Measurements from ENCODE around the gene SNX14.
A peak's percentile ranks its signal among the peaks of the same experiment; 100 is the strongest.

SNX14 gene

DNA sequence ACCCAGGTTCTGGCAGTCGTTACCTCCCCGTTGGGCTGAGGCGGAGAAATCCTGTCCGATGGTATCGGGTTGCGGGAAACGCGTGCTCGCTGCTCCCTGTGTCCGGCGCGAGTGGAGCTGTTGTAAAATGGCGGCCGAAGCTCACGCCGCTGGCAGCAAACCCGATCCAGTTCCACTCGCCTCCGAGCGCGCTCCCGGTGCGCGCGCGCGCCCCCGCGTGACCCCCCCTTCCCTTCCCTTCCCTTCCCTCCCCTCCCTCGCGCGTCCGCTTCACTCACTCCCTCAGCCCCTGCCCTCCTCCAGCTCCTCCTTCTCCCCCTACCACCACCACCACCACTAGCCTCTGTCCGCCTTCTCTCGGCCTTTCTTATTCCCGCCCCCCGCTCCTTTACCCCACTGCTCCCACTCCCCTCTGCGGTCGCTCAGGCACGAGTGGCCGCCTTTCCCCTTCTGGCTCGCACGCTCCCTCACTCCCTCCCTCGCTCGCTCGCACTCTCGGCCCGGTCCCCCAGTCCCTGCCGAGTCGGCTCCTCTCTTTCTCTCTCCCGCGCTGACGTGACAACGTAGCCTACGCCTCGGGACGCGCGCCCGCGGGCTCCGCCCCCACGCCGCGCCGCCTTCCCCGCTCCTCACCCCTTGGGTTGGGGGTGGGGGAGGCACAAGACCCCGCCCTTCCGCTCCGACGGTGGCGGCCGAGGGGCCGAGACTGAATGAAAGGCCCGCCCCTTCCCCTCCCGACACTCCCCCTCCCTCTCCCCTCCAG is 49.3 kb upstream of the SNX14 start, which contains the start of gene SYNCRIP:
Gene SYNCRIP, minus strand, starts transcription at position 113 of the 763 bp plus-strand sequence. CDS start 1,447 bp downstream, outside the sequence.
- H3K4me1 ChIP-seq (ENCODE audit: control insufficient read depth, insufficient read depth, low read length): peaks cover 3% of the 10 kb centered on the region; the same call in 1 of the 2 replicates
- CTCF ChIA-PET: interaction anchor here (0.6 to 2.9 kb wide), 5 partner anchors 27 to 162 kb away, joined by 3 to 13 read pairs (median 3); no protein-coding TSS in a partner anchor
- H3K36me3 ChIP-seq (ENCODE audit: control insufficient read depth in 2 of 2, insufficient read depth in 1 of 2, low read length in 2 of 2): peaks cover 24 to 37% of the 10 kb centered on the region in 2 experiments
- H3K4me3 ChIP-seq (ENCODE audit: low read depth, low read length): peak within 1 kb of the TSS; percentile 79
- H3K9me3 ChIP-seq (ENCODE audit: control insufficient read depth, insufficient read depth, low read depth, low read length): no peaks in the 10 kb centered on the region
- peak within 1 kb of the TSS; percentile 98 for H3K27ac ChIP-seq (ENCODE audit: extremely low read depth, low read depth, low read length)
- POLR2A ChIA-PET: interaction anchor here (0.5 to 9.8 kb wide), 30 partner anchors 9 to 1008 kb away, joined by 3 to 510 read pairs (median 5); partner anchors contain the start of genes NT5E, SNX14 and TBX18
- TF ChIP-seq, protein P1, sequence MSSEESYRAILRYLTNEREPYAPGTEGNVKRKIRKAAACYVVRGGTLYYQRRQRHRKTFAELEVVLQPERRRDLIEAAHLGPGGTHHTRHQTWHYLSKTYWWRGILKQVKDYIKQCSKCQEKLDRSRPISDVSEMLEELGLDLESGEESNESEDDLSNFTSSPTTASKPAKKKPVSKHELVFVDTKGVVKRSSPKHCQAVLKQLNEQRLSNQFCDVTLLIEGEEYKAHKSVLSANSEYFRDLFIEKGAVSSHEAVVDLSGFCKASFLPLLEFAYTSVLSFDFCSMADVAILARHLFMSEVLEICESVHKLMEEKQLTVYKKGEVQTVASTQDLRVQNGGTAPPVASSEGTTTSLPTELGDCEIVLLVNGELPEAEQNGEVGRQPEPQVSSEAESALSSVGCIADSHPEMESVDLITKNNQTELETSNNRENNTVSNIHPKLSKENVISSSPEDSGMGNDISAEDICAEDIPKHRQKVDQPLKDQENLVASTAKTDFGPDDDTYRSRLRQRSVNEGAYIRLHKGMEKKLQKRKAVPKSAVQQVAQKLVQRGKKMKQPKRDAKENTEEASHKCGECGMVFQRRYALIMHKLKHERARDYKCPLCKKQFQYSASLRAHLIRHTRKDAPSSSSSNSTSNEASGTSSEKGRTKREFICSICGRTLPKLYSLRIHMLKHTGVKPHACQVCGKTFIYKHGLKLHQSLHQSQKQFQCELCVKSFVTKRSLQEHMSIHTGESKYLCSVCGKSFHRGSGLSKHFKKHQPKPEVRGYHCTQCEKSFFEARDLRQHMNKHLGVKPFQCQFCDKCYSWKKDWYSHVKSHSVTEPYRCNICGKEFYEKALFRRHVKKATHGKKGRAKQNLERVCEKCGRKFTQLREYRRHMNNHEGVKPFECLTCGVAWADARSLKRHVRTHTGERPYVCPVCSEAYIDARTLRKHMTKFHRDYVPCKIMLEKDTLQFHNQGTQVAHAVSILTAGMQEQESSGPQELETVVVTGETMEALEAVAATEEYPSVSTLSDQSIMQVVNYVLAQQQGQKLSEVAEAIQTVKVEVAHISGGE (tag by site-specific recombination; conservative IDR thresholded peaks at IDR 0.05; ENCODE audit: low read depth): peak; percentile 67
- no peak for TF ChIP-seq ZNF654 (tag by site-specific recombination; IDR thresholded peaks at IDR 0.05; ENCODE audit: low read depth)
- TF ChIP-seq ZNF132 (tag by site-specific recombination; IDR thresholded peaks at IDR 0.05; ENCODE audit: borderline replicate concordance): no peak
- TF ChIP-seq ZNF292 (tag by site-specific recombination; IDR thresholded peaks at IDR 0.05; ENCODE audit: borderline replicate concordance, low read depth): no peak
- peak; percentile 97 for TF ChIP-seq SP7 (tag by site-specific recombination; IDR thresholded peaks at IDR 0.05)
- TF ChIP-seq, protein P2, sequence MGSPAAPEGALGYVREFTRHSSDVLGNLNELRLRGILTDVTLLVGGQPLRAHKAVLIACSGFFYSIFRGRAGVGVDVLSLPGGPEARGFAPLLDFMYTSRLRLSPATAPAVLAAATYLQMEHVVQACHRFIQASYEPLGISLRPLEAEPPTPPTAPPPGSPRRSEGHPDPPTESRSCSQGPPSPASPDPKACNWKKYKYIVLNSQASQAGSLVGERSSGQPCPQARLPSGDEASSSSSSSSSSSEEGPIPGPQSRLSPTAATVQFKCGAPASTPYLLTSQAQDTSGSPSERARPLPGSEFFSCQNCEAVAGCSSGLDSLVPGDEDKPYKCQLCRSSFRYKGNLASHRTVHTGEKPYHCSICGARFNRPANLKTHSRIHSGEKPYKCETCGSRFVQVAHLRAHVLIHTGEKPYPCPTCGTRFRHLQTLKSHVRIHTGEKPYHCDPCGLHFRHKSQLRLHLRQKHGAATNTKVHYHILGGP (tag by site-specific recombination; IDR thresholded peaks at IDR 0.05): no peak
- TF ChIP-seq ZNF169 (tag by site-specific recombination; IDR thresholded peaks at IDR 0.05): no peak
- TF ChIP-seq, protein P3, sequence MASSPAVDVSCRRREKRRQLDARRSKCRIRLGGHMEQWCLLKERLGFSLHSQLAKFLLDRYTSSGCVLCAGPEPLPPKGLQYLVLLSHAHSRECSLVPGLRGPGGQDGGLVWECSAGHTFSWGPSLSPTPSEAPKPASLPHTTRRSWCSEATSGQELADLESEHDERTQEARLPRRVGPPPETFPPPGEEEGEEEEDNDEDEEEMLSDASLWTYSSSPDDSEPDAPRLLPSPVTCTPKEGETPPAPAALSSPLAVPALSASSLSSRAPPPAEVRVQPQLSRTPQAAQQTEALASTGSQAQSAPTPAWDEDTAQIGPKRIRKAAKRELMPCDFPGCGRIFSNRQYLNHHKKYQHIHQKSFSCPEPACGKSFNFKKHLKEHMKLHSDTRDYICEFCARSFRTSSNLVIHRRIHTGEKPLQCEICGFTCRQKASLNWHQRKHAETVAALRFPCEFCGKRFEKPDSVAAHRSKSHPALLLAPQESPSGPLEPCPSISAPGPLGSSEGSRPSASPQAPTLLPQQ (tag by site-specific recombination; IDR thresholded peaks at IDR 0.05): peak; percentile 91
- TF ChIP-seq ZNF658 (tag by site-specific recombination; IDR thresholded peaks at IDR 0.05): no peak; the same call in 1 of the 2 replicates
- TF ChIP-seq SCRT1 (tag by site-specific recombination; IDR thresholded peaks at IDR 0.05; ENCODE audit: borderline replicate concordance): no peak; the same call in 1 of the 2 replicates
- peak; percentile 99 for TF ChIP-seq KLF8 (tag by site-specific recombination; IDR thresholded peaks at IDR 0.05)
- TF ChIP-seq ZBTB20 (tag by site-specific recombination; IDR thresholded peaks at IDR 0.05): peak; percentile 86
- TF ChIP-seq ZNF660 (tag by site-specific recombination; IDR thresholded peaks at IDR 0.05): peak; percentile 59
- peak; percentile 53; the same call in 1 of the 2 replicates for TF ChIP-seq ZSCAN30 (tag by site-specific recombination; IDR thresholded peaks at IDR 0.05)
- no peak for TF ChIP-seq ZNF155 (tag by site-specific recombination; IDR thresholded peaks at IDR 0.05)
- TF ChIP-seq ZIC2 (tag by site-specific recombination; IDR thresholded peaks at IDR 0.05): peak; percentile 50; the same call in 1 of the 2 replicates
- TF ChIP-seq ZNF174 (tag by site-specific recombination; IDR thresholded peaks at IDR 0.05): no peak
- TF ChIP-seq ZNF175 (tag by site-specific recombination; IDR thresholded peaks at IDR 0.05): no peak
- TF ChIP-seq KLF10 (tag by site-specific recombination; IDR thresholded peaks at IDR 0.05): peak; percentile 30
- TF ChIP-seq, protein P4, sequence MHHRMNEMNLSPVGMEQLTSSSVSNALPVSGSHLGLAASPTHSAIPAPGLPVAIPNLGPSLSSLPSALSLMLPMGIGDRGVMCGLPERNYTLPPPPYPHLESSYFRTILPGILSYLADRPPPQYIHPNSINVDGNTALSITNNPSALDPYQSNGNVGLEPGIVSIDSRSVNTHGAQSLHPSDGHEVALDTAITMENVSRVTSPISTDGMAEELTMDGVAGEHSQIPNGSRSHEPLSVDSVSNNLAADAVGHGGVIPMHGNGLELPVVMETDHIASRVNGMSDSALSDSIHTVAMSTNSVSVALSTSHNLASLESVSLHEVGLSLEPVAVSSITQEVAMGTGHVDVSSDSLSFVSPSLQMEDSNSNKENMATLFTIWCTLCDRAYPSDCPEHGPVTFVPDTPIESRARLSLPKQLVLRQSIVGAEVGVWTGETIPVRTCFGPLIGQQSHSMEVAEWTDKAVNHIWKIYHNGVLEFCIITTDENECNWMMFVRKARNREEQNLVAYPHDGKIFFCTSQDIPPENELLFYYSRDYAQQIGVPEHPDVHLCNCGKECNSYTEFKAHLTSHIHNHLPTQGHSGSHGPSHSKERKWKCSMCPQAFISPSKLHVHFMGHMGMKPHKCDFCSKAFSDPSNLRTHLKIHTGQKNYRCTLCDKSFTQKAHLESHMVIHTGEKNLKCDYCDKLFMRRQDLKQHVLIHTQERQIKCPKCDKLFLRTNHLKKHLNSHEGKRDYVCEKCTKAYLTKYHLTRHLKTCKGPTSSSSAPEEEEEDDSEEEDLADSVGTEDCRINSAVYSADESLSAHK (tag by site-specific recombination; IDR thresholded peaks at IDR 0.05): peak; percentile 61; the same call in 1 of the 2 replicates
- TF ChIP-seq ZNF394 (tag by site-specific recombination; IDR thresholded peaks at IDR 0.05; ENCODE audit: borderline replicate concordance): peak; percentile 95
- TF ChIP-seq SETDB1 (IDR thresholded peaks at IDR 0.05; ENCODE audit: insufficient read length, low read length): no peak
- peak; percentile 99 for TF ChIP-seq GLI4 (tag by site-specific recombination; IDR thresholded peaks at IDR 0.05)
- TF ChIP-seq, protein P5, sequence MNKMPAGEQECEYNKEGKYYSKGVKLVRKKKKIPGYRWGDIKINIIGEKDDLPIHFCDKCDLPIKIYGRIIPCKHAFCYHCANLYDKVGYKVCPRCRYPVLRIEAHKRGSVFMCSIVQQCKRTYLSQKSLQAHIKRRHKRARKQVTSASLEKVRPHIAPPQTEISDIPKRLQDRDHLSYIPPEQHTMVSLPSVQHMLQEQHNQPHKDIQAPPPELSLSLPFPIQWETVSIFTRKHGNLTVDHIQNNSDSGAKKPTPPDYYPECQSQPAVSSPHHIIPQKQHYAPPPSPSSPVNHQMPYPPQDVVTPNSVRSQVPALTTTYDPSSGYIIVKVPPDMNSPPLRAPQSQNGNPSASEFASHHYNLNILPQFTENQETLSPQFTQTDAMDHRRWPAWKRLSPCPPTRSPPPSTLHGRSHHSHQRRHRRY (tag by site-specific recombination; IDR thresholded peaks at IDR 0.05): no peak
- TF ChIP-seq ZNF391 (tag by site-specific recombination; IDR thresholded peaks at IDR 0.05; ENCODE audit: borderline replicate concordance, low read depth): peak; percentile 100
- no peak for TF ChIP-seq ZNF514 (tag by site-specific recombination; IDR thresholded peaks at IDR 0.05)
- 0 out of 2 replicates have a peak, but pooled peaks have one; percentile 27 for TF ChIP-seq ZNF157 (tag by site-specific recombination; IDR thresholded peaks at IDR 0.05)
- TF ChIP-seq ZNF140 (tag by site-specific recombination; IDR thresholded peaks at IDR 0.05): no peak
